WERI-Rb-1 (cell line): ENCODE results near the gene ARPC1A.
A peak's percentile ranks its signal among the peaks of the same experiment; 100 is the strongest.
"Not testable (repeated sequence)": the region's sequence is repeated elsewhere in the genome, so short reads cannot be mapped to it uniquely, and the experiment has no call there.

Source experiments
- DNase-seq: peaks from one replicate; pipeline ENCODE4 v3.0.0-alpha.2; 2020
- H3K27ac ChIP-seq: fragments of 250-450 bp; sonication (Bioruptor Pico); 2 replicates; pipeline ENCODE4 v1.5.1; 2020; ENCODE audit warnings: mild to moderate bottlenecking, moderate library complexity
- H3K27me3 ChIP-seq: fragments of 250-450 bp; sonication (Bioruptor Pico); 2 replicates; pipeline ENCODE4 v1.5.1; 2021; ENCODE audit warnings: mild to moderate bottlenecking, low read depth, moderate library complexity; ENCODE audit not compliant: insufficient read depth, severe bottlenecking
- H3K36me3 ChIP-seq: fragments of 250-450 bp; sonication (Bioruptor Pico); 2 replicates; pipeline ENCODE4 v1.5.1; 2020; ENCODE audit warnings: mild to moderate bottlenecking, moderate library complexity
- H3K4me3 ChIP-seq: 2 replicates; pipeline ENCODE4 v1.5.1; 2011; ENCODE audit warnings: low read depth, mild to moderate bottlenecking, control low read depth, low read length
- H3K9me3 ChIP-seq: fragments of 250-450 bp; sonication (Bioruptor Pico); 2 replicates; pipeline ENCODE4 v1.5.1; 2021; ENCODE audit warnings: mild to moderate bottlenecking, moderate library complexity; ENCODE audit not compliant: severe bottlenecking
- TF ChIP-seq, protein P1 (sequence below): IDR thresholded peaks from 2 replicates; pipeline ENCODE4 v1.5.1; 2011; ENCODE audit warnings: low read depth, mild to moderate bottlenecking, control low read depth, inconsistent platforms, low read length

The ARPC1A gene

DNA sequence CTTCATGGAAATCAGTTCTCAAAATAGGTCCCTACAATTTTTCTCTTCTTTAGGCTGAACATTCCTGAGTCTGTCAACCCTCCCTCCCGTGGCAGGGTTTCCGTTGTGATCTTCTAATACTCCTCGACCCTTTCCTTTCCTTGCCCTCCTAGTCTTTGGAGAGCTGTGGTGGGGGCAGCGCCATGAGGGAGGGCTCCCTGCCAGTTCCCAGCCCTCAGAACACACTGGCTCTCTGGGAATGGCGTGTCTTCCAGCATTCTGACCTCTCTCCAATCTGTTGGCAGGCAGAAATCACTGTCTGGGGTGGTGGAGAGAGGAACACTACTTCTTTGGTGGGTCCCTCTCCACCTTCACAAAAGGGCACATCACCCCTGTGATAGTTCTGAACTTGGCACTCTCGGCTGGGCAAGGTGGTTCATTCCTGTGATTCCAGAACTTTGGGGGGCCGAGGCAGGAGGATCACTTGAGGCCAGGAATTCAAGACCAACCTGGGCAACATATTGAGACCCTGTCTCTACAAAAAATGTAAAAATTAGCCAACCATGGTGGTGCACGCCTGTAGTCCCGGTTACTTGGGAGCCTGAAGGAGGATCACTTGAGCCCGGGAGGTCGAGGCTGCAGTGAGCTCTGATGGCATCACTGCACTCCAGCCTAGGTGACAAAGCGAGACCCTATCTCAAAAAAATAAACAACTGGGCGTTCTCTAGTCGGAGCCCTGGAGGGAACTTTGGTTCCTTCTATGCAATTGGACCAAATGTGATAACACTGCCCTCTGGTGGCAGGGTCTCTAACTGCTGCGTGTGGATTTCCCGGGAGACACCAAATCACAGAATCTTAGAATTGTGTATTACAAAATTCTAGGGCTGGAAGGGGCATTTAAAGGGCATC is 13.1 kb upstream of the ARPC1A start:
- Histone ChIP-seq H3K9me3 (no peaks in the 10 kb centered on the region), H3K27me3 (no peaks in the 10 kb centered on the region), H3K36me3 (no peaks in the 10 kb centered on the region), H3K4me3 (no peak overlapping the region), H3K27ac (no peak overlapping the region)
- TF ChIP-seq, protein P1, sequence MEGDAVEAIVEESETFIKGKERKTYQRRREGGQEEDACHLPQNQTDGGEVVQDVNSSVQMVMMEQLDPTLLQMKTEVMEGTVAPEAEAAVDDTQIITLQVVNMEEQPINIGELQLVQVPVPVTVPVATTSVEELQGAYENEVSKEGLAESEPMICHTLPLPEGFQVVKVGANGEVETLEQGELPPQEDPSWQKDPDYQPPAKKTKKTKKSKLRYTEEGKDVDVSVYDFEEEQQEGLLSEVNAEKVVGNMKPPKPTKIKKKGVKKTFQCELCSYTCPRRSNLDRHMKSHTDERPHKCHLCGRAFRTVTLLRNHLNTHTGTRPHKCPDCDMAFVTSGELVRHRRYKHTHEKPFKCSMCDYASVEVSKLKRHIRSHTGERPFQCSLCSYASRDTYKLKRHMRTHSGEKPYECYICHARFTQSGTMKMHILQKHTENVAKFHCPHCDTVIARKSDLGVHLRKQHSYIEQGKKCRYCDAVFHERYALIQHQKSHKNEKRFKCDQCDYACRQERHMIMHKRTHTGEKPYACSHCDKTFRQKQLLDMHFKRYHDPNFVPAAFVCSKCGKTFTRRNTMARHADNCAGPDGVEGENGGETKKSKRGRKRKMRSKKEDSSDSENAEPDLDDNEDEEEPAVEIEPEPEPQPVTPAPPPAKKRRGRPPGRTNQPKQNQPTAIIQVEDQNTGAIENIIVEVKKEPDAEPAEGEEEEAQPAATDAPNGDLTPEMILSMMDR, result peak; percentile 79
- DNase-seq, result peak; percentile 62

DNA sequence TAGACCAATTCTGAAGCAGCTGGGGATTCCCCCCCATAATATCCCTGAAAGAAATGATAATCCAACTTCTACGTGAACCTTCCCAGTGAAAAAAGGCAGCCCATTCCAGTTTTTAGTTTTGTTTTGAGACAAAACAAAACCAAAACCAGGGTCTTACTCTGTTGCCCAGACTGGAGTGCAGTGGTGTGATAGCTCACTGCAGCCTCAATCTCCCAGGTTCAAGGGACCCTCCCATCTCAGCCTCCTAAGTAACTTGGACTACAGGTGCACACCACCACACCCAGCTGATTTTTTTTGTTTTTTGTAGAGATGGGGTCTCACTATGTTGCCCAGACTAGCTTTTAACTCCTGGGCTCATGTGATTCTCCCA is 12.5 kb upstream of the ARPC1A start:
- TF ChIP-seq, protein P1, result no peak
- Histone ChIP-seq H3K9me3 (no peaks in the 10 kb centered on the region), H3K27ac (no peak overlapping the region), H3K36me3 (no peaks in the 10 kb centered on the region), H3K27me3 (no peaks in the 10 kb centered on the region), H3K4me3 (no peak overlapping the region)
- no peak for DNase-seq

DNA sequence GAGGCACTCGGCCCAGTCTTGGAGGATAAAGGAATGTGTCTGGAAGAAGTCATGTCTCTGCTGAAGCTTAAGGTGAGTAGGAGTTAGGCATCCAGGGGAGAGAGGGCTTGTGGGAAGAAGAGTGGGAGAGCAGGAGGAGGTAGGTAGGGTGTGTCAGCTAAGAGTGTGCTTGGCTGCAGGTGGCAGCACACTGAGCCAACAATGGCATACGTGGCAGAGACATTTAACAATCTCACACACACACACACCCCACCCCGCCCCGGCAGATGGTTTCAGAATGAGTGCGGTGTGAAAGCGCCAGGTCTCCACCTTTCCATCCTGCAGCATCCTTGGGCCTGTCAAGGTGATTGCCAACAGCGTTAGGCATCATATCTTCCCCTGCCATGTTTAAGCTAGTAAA is 11.2 kb upstream of the ARPC1A start:
- Histone ChIP-seq H3K27ac (no peak overlapping the region), H3K9me3 (no peaks in the 10 kb centered on the region), H3K36me3 (no peaks in the 10 kb centered on the region), H3K4me3 (no peak overlapping the region), H3K27me3 (no peaks in the 10 kb centered on the region)
- DNase-seq, result no peak
- TF ChIP-seq, protein P1, result no peak

DNA sequence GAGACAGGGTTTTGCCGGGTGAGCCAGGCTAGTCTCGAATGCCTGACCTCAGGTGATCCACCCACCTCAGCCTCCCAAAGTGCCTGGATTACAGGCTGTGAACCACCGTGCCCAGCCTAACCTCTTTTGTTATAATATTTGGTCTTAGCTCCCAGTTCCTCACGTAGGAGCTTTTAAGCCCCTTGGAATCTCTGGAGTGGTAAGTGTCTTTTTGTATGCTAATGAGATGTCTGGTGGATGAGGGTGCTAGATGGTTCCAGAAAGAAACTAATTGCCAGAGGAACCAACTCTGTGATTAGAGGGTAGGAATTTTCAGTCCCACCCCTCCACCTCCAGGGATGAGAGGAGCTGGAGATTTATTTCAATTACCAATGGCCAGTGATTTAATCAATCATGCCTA is 5.3 kb upstream of the ARPC1A start:
- H3K4me3 ChIP-seq, result no peak overlapping the region
- no peaks in the 10 kb centered on the region for H3K27me3 ChIP-seq
- no peak overlapping the region for H3K27ac ChIP-seq
- H3K36me3 ChIP-seq, result no peaks in the 10 kb centered on the region; the same call in 1 of the 2 replicates
- H3K9me3 ChIP-seq, result no peaks in the 10 kb centered on the region
- TF ChIP-seq, protein P1, result no peak
- peak; percentile 38 for DNase-seq

DNA sequence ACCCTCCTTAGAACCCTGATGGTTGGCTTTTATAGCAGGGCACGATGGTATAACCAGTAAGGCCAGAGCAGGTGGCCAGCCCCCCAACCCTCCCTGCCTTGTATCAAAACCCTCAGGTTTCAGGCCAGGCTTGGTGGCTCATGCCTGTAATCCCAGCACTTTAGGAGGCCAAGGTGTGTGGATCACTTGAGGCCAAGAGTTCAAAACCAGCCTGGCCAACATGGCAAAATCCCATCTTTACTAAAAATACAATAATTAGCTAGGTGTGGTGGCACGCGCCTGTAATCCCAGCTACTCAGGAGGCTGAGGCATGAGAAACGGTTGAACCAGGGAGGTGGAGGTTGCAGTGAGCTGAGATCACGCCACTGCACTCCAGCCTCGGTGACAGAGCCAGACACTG is 3.0 kb upstream of the ARPC1A start:
- not testable (repeated sequence) for H3K27ac ChIP-seq, H3K4me3 ChIP-seq, H3K36me3 ChIP-seq, DNase-seq, H3K27me3 ChIP-seq, H3K9me3 ChIP-seq

DNA sequence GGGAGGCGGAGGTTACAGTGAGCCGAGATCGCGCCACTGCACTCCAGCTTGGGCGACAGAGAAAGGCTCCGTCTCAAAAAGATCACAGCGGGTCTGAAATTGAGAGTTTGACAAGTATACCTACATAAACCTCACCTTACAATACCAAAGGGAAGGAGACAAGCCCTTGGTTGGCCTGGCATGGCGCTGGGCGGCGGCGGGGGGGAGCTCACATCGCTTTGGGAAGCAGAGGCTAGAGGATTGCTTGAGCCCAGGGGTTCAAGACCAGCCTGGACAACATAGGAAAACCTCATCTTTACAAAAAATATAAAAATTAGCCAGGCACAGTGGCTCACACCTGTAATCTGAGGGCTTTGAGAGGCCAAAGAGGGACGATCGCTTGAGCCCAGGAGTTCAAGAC is 1.1 kb upstream of the ARPC1A start:
- H3K4me3 ChIP-seq, result no peak overlapping the region
- no peak overlapping the region; the same call in 1 of the 2 replicates for H3K27ac ChIP-seq
- no peaks in the 10 kb centered on the region for H3K9me3 ChIP-seq
- H3K36me3 ChIP-seq, result peaks cover 13% of the 10 kb centered on the region
- TF ChIP-seq, protein P1, result no peak
- no peak for DNase-seq
- H3K27me3 ChIP-seq, result no peaks in the 10 kb centered on the region
